AG04449 (cell line): ENCODE data around the gene NCOR2.

Experiments
- CTCF ChIA-PET: fragments of 350-600 bp; formaldehyde crosslinking; extraction: SDS; loops from one replicate; lab custom pipeline; 2021; ENCODE audit warnings: antibody characterized with exemption; lab: Yijun Ruan, JAX
- POLR2A ChIA-PET: fragments of 400-600, 350-600 bp; formaldehyde crosslinking; extraction: SDS; loops from one replicate; lab custom pipeline; 2020; ENCODE audit warnings: antibody characterized with exemption, inconsistent platforms; lab: Yijun Ruan, JAX
- DNase-seq: peaks from one replicate; pipeline ENCODE4 v3.0.0-alpha.2; 2010; ENCODE audit warnings: low read depth, low spot score
- H3K4me3 ChIP-seq: 2 replicates; pipeline ENCODE4 v1.5.1; 2011; ENCODE audit warnings: low read depth, mild to moderate bottlenecking, control low read depth, low read length
- CTCF ChIP-seq: IDR thresholded peaks from one replicate; pipeline ENCODE4 v1.5.1; 2011; ENCODE audit warnings: mild to moderate bottlenecking, moderate library complexity, low read length, control low read depth, inconsistent platforms; ENCODE audit not compliant: insufficient read depth; ENCODE audit errors: missing control alignments

The NCOR2 gene

GRCh38 chr12:124593851-124594401 lies 26.5 kb upstream of the NCOR2 start:
- POLR2A ChIA-PET, result no interaction called here
- TF ChIP-seq CTCF, result no peak
- no peak for DNase-seq
- CTCF ChIA-PET, result no interaction called here
- no peak overlapping the region for H3K4me3 ChIP-seq

GRCh38 chr12:124593176-124593575 lies 25.8 kb upstream of the NCOR2 start:
- H3K4me3 ChIP-seq, result no peak overlapping the region
- ChIA-PET CTCF (no interaction called here), POLR2A (no interaction called here)
- no peak for TF ChIP-seq CTCF
- DNase-seq, result no peak

GRCh38 chr12:124592481-124593160 lies 25.2 kb upstream of the NCOR2 start:
- TF ChIP-seq CTCF, result no peak
- DNase-seq, result no peak
- ChIA-PET CTCF (interaction anchor here (1.9 kb wide), 1 partner anchor 176 kb away, joined by 5 read pairs; no protein-coding TSS in a partner anchor), POLR2A (no interaction called here)
- H3K4me3 ChIP-seq, result no peak overlapping the region

- ChIA-PET POLR2A (no interaction called here), CTCF (interaction anchor here (1.9 kb wide), 1 partner anchor 176 kb away, joined by 5 read pairs; no protein-coding TSS in a partner anchor)
- no peak for TF ChIP-seq CTCF
- no peak overlapping the region for H3K4me3 ChIP-seq
- DNase-seq, result no peak
Observed at GRCh38 chr12:124592050-124592449, 24.6 kb upstream of the NCOR2 start.

- POLR2A ChIA-PET, result no interaction called here
- H3K4me3 ChIP-seq, result no peak overlapping the region
- CTCF ChIA-PET, result no interaction called here
- TF ChIP-seq CTCF, result no peak
- no peak for DNase-seq
Observed at GRCh38 chr12:124590447-124590846, 23.0 kb upstream of the NCOR2 start.

- CTCF ChIA-PET, result no interaction called here
- DNase-seq, result no peak
Observed at GRCh38 chr12:124588751-124589267, 21.4 kb upstream of the NCOR2 start.

More at GRCh38 chr12:124588751-124589267, 21.4 kb upstream of the NCOR2 start:
- POLR2A ChIA-PET, result no interaction called here
- H3K4me3 ChIP-seq, result no peak overlapping the region; the same call in 1 of the 2 replicates
- TF ChIP-seq CTCF, result no peak
